Smooth muscle cell (in vitro differentiated cells): ENCODE measurements around the gene DLGAP1. TPM values are rescaled to one million over a fixed set of nuclear protein-coding genes. Genes with fewer than 3 reads are reported as not detected.

Source experiments
- DNase-seq: peaks from one replicate; lab custom pipeline; 2025; ENCODE audit not compliant: unreplicated experiment; lab: John Stamatoyannopoulos, UW
- H2AFZ ChIP-seq: fragments of 200-600 bp; sonication (generic); 2 replicates; pipeline ENCODE4 v1.6.0; 2016; ENCODE audit warnings: antibody characterized with exemption, low read depth, mild to moderate bottlenecking
- H3F3A ChIP-seq: fragments of 200-600 bp; sonication (generic); 2 replicates; pipeline ENCODE4 v1.6.0; 2017; ENCODE audit warnings: antibody characterized with exemption, low read depth
- H3K27ac ChIP-seq: fragments of 200-600 bp; sonication (generic); 2 replicates; pipeline ENCODE4 v1.5.1; 2016; ENCODE audit warnings: low read depth, mild to moderate bottlenecking
- H3K27me3 ChIP-seq: fragments of 200-600 bp; sonication (generic); 2 replicates; pipeline ENCODE4 v1.6.1; 2016; ENCODE audit warnings: low read depth, mild to moderate bottlenecking
- H3K36me3 ChIP-seq: fragments of 200-600 bp; sonication (generic); 2 replicates; pipeline ENCODE4 v1.5.1; 2016; ENCODE audit warnings: low read depth
- H3K4me1 ChIP-seq: fragments of 200-600 bp; sonication (generic); 2 replicates; pipeline ENCODE4 v1.5.1; 2016; ENCODE audit warnings: low read depth
- H3K4me2 ChIP-seq: fragments of 200-600 bp; sonication (generic); 2 replicates; pipeline ENCODE4 v1.6.0; 2016; ENCODE audit warnings: mild to moderate bottlenecking
- H3K4me3 ChIP-seq: fragments of 200-600 bp; sonication (generic); 2 replicates; pipeline ENCODE4 v1.5.1; 2016; ENCODE audit warnings: mild to moderate bottlenecking
- H3K79me2 ChIP-seq: fragments of 200-600 bp; sonication (generic); 2 replicates; pipeline ENCODE4 v1.6.0; 2016; ENCODE audit warnings: low read depth, mild to moderate bottlenecking
- H3K9ac ChIP-seq: fragments of 200-600 bp; sonication (generic); 2 replicates; pipeline ENCODE4 v1.6.0; 2016; ENCODE audit warnings: low read depth
- H3K9me3 ChIP-seq: fragments of 200-600 bp; sonication (generic); replicated peaks from 2 replicates; pipeline ENCODE4 v1.5.1; 2016; ENCODE audit warnings: low read depth
- H4K20me1 ChIP-seq: fragments of 200-600 bp; sonication (generic); 2 replicates; pipeline ENCODE4 v1.6.0; 2016; ENCODE audit warnings: low read depth
- CTCF ChIP-seq: fragments of 200-600 bp; sonication (generic); IDR thresholded peaks from 2 replicates; pipeline ENCODE4 v1.5.1; 2017; ENCODE audit warnings: borderline replicate concordance, mild to moderate bottlenecking, antibody characterized with exemption; ENCODE audit not compliant: insufficient read depth, poor library complexity, severe bottlenecking
- WGBS: methylation state at CpG from one replicate; pipeline ENCODE4 v1.1.7; 2016; ENCODE audit warnings: low lambda C conversion rate; 5-methylcytosine and 5-hydroxymethylcytosine counted together
- polyA plus RNA-seq: library from polyadenylated mRNA; unstranded; fragments of >200 nt; fragmentation: Nextera tagmentation; extraction: Ambion mirVana; gene quantifications from 2 replicates; pipeline ENCODE4 v1.2.1, GENCODE V29; 2016
- total RNA-seq: library from RNA; depleted of rRNA; stranded (reverse); fragments of >200 nt; gene quantifications from 2 replicates; pipeline ENCODE4 v1.2.3, GENCODE V29; 2014

The DLGAP1 gene
- total and polyA plus RNA-seq, 2 experiments from 2014 or later = 2.6 to 11.3 TPM

- DNase-seq = no peak
- Histone ChIP-seq H3K9ac (no peak overlapping the region), H3K79me2 (no peaks in the 10 kb centered on the region), H3K9me3 (no peaks in the 10 kb centered on the region), H3K27me3 (no peaks in the 10 kb centered on the region), H4K20me1 (no peaks in the 10 kb centered on the region), H3K27ac (no peak overlapping the region), H2AFZ (no peak overlapping the region), H3F3A (no peaks in the 10 kb centered on the region), H3K4me3 (no peak overlapping the region), H3K4me1 (no peaks in the 10 kb centered on the region), H3K4me2 (no peak overlapping the region), H3K36me3 (no peaks in the 10 kb centered on the region)
- no peak for TF ChIP-seq CTCF
- WGBS = 92% methylated on average over 1 of the region's 1 CpG
Measured at GRCh38 chr18:3889121-3889520, 566.0 kb downstream of the DLGAP1 start.

GRCh38 chr18:3886575-3887322 lies 568.4 kb downstream of the DLGAP1 start:
- no peak for TF ChIP-seq CTCF
- Histone ChIP-seq H2AFZ (no peak overlapping the region), H3K4me1 (no peaks in the 10 kb centered on the region), H3K4me2 (no peak overlapping the region), H3K4me3 (no peak overlapping the region), H3K9me3 (no peaks in the 10 kb centered on the region), H3K36me3 (no peaks in the 10 kb centered on the region), H3K27ac (no peak overlapping the region), H4K20me1 (no peaks in the 10 kb centered on the region), H3F3A (no peaks in the 10 kb centered on the region), H3K27me3 (no peaks in the 10 kb centered on the region), H3K9ac (no peak overlapping the region), H3K79me2 (no peaks in the 10 kb centered on the region)
- 76% methylated on average over 10 of the region's 10 CpGs for WGBS
- no peak for DNase-seq

- no peaks in the 10 kb centered on the region for H3F3A ChIP-seq
- 80% methylated on average over 2 of the region's 2 CpGs for WGBS
Measured at GRCh38 chr18:3885209-3885792, 569.8 kb downstream of the DLGAP1 start.

More at GRCh38 chr18:3885209-3885792, 569.8 kb downstream of the DLGAP1 start:
- peak; percentile 6 for TF ChIP-seq CTCF
- Histone ChIP-seq H2AFZ (no peak overlapping the region), H3K79me2 (no peaks in the 10 kb centered on the region), H3K9me3 (no peaks in the 10 kb centered on the region), H3K9ac (no peak overlapping the region), H3K27me3 (no peaks in the 10 kb centered on the region), H3K4me2 (no peak overlapping the region), H3K36me3 (no peaks in the 10 kb centered on the region), H3K4me3 (no peak overlapping the region), H4K20me1 (no peaks in the 10 kb centered on the region), H3K4me1 (no peaks in the 10 kb centered on the region), H3K27ac (no peak overlapping the region)
- DNase-seq = no peak
